ENCODE measurements around the gene TBX5. TPM values are rescaled to one million over a fixed set of nuclear protein-coding genes. Genes with fewer than 3 reads are reported as not detected.

Gene TBX5
- polyA plus RNA-seq, 1 of the 3 experiments (the other 2 are of a cell fraction), result not detected

GRCh38 chr12:114442578-114442977, 36.6 kb upstream of the TBX5 start:
- 0% methylated on average over 1 of the region's 1 CpG for WGBS (ENCODE audit: low lambda C conversion rate)
- no peak for DNase-seq
- POLR2A ChIA-PET, result no interaction called here

GRCh38 chr12:114441545-114441944, 35.6 kb upstream of the TBX5 start:
- CTCF ChIA-PET, result interaction anchor here (0.6 to 0.9 kb wide), 2 partner anchors 15 to 35 kb away, joined by 3 to 4 read pairs; no protein-coding TSS in a partner anchor
- WGBS (ENCODE audit: low lambda C conversion rate), result 1% methylated on average over 6 of the region's 6 CpGs
- POLR2A ChIA-PET, result no interaction called here

More at GRCh38 chr12:114442578-114442977, 36.6 kb upstream of the TBX5 start:
- CTCF ChIA-PET, result no interaction called here
- TF ChIP-seq GABPA (IDR thresholded peaks at IDR 0.05; ENCODE audit: low read depth) (no peak), EP300 (IDR thresholded peaks at IDR 0.05; ENCODE audit: borderline replicate concordance in 1 of 2, low read depth in 1 of 2, low read length in 1 of 2) (no peak), RAD21 (IDR thresholded peaks at IDR 0.05; ENCODE audit: low read length) (no peak), CHD2 (IDR thresholded peaks at IDR 0.05; ENCODE audit: low read length, partially characterized antibody) (no peak), RCOR1 (IDR thresholded peaks at IDR 0.05; ENCODE audit: low read length) (no peak), FOSL2 (IDR thresholded peaks at IDR 0.05; ENCODE audit: borderline replicate concordance, low read depth) (no peak), TCF12 (IDR thresholded peaks at IDR 0.05) (no peak), ZBTB33 (IDR thresholded peaks at IDR 0.05; ENCODE audit: borderline replicate concordance, low read depth) (no peak), FOXM1 (IDR thresholded peaks at IDR 0.05; ENCODE audit: low read depth) (no peak), ELF1 (IDR thresholded peaks at IDR 0.05) (no peak), GATA2 (CRISPR knock-in tag; IDR thresholded peaks at IDR 0.05) (no peak)
- H3K9me3 ChIP-seq, result no peaks in the 10 kb centered on the region
- no peak overlapping the region for H3K27ac ChIP-seq (ENCODE audit: low read depth in 2 of 2, low read length in 1 of 2)
- H3K4me3 ChIP-seq (ENCODE audit: low read depth in 2 of 2, low read length in 1 of 2), result no peak overlapping the region
- H3K4me1 ChIP-seq (ENCODE audit: control insufficient read depth in 1 of 2, insufficient read depth in 2 of 2, low read depth in 1 of 2, low read length in 1 of 2), result no peaks in the 10 kb centered on the region
- no peak overlapping the region for H2AFZ ChIP-seq (ENCODE audit: low read depth)
- no peak overlapping the region for H3K9ac ChIP-seq
- H3K36me3 ChIP-seq (replicated peaks in 1 of 2; ENCODE audit: control insufficient read depth in 1 of 2, insufficient read depth in 2 of 2, low read length in 1 of 2), result no peaks in the 10 kb centered on the region
- H3F3A ChIP-seq (replicated peaks; ENCODE audit: insufficient read depth), result no peaks in the 10 kb centered on the region
- no peak overlapping the region for H3K4me2 ChIP-seq
- no peaks in the 10 kb centered on the region for H3K79me2 ChIP-seq (ENCODE audit: insufficient read depth)
- no peaks in the 10 kb centered on the region for H4K20me1 ChIP-seq (ENCODE audit: insufficient read depth)
- no peaks in the 10 kb centered on the region for H3K9me2 ChIP-seq
- peaks cover 87% of the 10 kb centered on the region for H3K27me3 ChIP-seq (ENCODE audit: insufficient read depth)

More at GRCh38 chr12:114441545-114441944, 35.6 kb upstream of the TBX5 start:
- H4K20me1 ChIP-seq (ENCODE audit: insufficient read depth), result no peaks in the 10 kb centered on the region
- H3K9me3 ChIP-seq, result no peaks in the 10 kb centered on the region
- no peaks in the 10 kb centered on the region for H3K4me1 ChIP-seq (ENCODE audit: control insufficient read depth in 1 of 2, insufficient read depth in 2 of 2, low read depth in 1 of 2, low read length in 1 of 2)
- H3K27me3 ChIP-seq (ENCODE audit: insufficient read depth), result peaks cover 78% of the 10 kb centered on the region
- H3K4me3 ChIP-seq (ENCODE audit: low read depth in 2 of 2, low read length in 1 of 2), result no peak overlapping the region
- H2AFZ ChIP-seq (ENCODE audit: low read depth), result no peak overlapping the region
- no peaks in the 10 kb centered on the region for H3K9me2 ChIP-seq
- no peak overlapping the region for H3K27ac ChIP-seq (ENCODE audit: low read depth in 2 of 2, low read length in 1 of 2)
- no peaks in the 10 kb centered on the region for H3K36me3 ChIP-seq (replicated peaks in 1 of 2; ENCODE audit: control insufficient read depth in 1 of 2, insufficient read depth in 2 of 2, low read length in 1 of 2)
- no peak overlapping the region for H3K9ac ChIP-seq
- no peaks in the 10 kb centered on the region for H3K79me2 ChIP-seq (ENCODE audit: insufficient read depth)
- H3K4me2 ChIP-seq, result no peak overlapping the region
- TF ChIP-seq FOXJ3 (CRISPR knock-in tag; IDR thresholded peaks at IDR 0.05), result no peak
- TF ChIP-seq USF1 (IDR thresholded peaks at IDR 0.05; ENCODE audit: borderline replicate concordance, low read depth), result no peak
- no peak for TF ChIP-seq YY1 (IDR thresholded peaks at IDR 0.05; ENCODE audit: low read depth)
- no peak for TF ChIP-seq FOXM1 (IDR thresholded peaks at IDR 0.05; ENCODE audit: low read depth)
- H3F3A ChIP-seq (replicated peaks; ENCODE audit: insufficient read depth), result no peaks in the 10 kb centered on the region
- no peak for DNase-seq

All from SK-N-SH (cell line).